SK-N-SH (cell line): Measurements from ENCODE around the gene UNC45A. TPM values are rescaled to one million over a fixed set of nuclear protein-coding genes. Genes with fewer than 3 reads are reported as not detected.

Experiments used
- CTCF ChIA-PET: fragments of 300-600, 350-600 bp; formaldehyde crosslinking; extraction: SDS; loops from one replicate; lab custom pipeline; 2021; lab: Yijun Ruan, JAX
- POLR2A ChIA-PET: fragments of 350-600 bp; sonication (Branson Sonifier 250); formaldehyde crosslinking; extraction: SDS; loops from one replicate; lab custom pipeline; 2020; ENCODE audit warnings: antibody characterized with exemption, inconsistent platforms; lab: Yijun Ruan, JAX
- DNase-seq: peaks from one replicate; pipeline ENCODE4 v3.0.0; 2012
- H2AFZ ChIP-seq: fragments of 200-600 bp; sonication (generic); 2 replicates; pipeline ENCODE4 v1.8.1; 2016; ENCODE audit warnings: antibody characterized with exemption, mild to moderate bottlenecking, low read depth
- H3F3A ChIP-seq: fragments of 200-600 bp; sonication (generic); replicated peaks from 2 replicates; pipeline ENCODE3; 2016; ENCODE audit warnings: antibody characterized with exemption, mild to moderate bottlenecking; ENCODE audit not compliant: insufficient read depth
- H3K27ac ChIP-seq, 2 experiments: fragments of 200-500 bp in 1 of 2; fragments of 200-600 bp in 1 of 2; sonication (Bioruptor generic) in 1 of 2; sonication (generic), shearing (Covaris generic) in 1 of 2; 2 replicates each; pipeline versions ENCODE4 v1.5.1 to v1.6.1; 2014 to 2016; ENCODE audit warnings: low read depth in 2 of 2, inconsistent platforms in 1 of 2, low read length in 1 of 2, mild to moderate bottlenecking in 1 of 2, mixed read lengths in 1 of 2
- H3K27me3 ChIP-seq: fragments of 200-600 bp; sonication (generic), shearing (Covaris generic); 2 replicates; pipeline ENCODE4 v1.6.1; 2016; ENCODE audit warnings: mixed run types; ENCODE audit not compliant: insufficient read depth
- H3K36me3 ChIP-seq, 2 experiments: fragments of 200-500 bp in 1 of 2; fragments of 200-600 bp in 1 of 2; sonication (Bioruptor generic) in 1 of 2; sonication (generic) in 1 of 2; replicated peaks in 1 of 2; 2 replicates each; pipeline versions ENCODE3 to v1.5.1; 2014 to 2016; ENCODE audit warnings: low read length in 1 of 2, mild to moderate bottlenecking in 1 of 2; ENCODE audit not compliant: insufficient read depth in 2 of 2, control insufficient read depth in 1 of 2
- H3K4me1 ChIP-seq, 2 experiments: fragments of 200-500 bp in 1 of 2; fragments of 200-600 bp in 1 of 2; sonication (Bioruptor generic) in 1 of 2; sonication (generic), shearing (Covaris generic) in 1 of 2; 2 replicates each; pipeline versions ENCODE4 v1.5.1 to v1.6.1; 2014 to 2016; ENCODE audit warnings: low read depth in 1 of 2, low read length in 1 of 2, mixed run types in 1 of 2; ENCODE audit not compliant: insufficient read depth in 2 of 2, control insufficient read depth in 1 of 2
- H3K4me2 ChIP-seq: fragments of 200-600 bp; sonication (generic), shearing (Covaris generic); 2 replicates; pipeline ENCODE4 v1.6.1; 2017; ENCODE audit warnings: mixed run types
- H3K4me3 ChIP-seq, 2 experiments: fragments of 200-500 bp in 1 of 2; fragments of 200-600 bp in 1 of 2; sonication (Bioruptor generic) in 1 of 2; sonication (generic), shearing (Covaris generic) in 1 of 2; 2 replicates each; pipeline versions ENCODE4 v1.5.1 to v1.8.1; 2014 to 2016; ENCODE audit warnings: low read depth in 2 of 2, inconsistent platforms in 1 of 2, low read length in 1 of 2, mild to moderate bottlenecking in 1 of 2, mixed read lengths in 1 of 2, moderate library complexity in 1 of 2
- H3K79me2 ChIP-seq: fragments of 200-600 bp; sonication (generic); 2 replicates; pipeline ENCODE4 v1.8.1; 2017; ENCODE audit warnings: mild to moderate bottlenecking; ENCODE audit not compliant: insufficient read depth
- H3K9ac ChIP-seq: fragments of 200-600 bp; sonication (generic); 2 replicates; pipeline ENCODE4 v1.6.1; 2017; ENCODE audit warnings: mixed run types
- H3K9me2 ChIP-seq: fragments of 200-600 bp; sonication (generic); 2 replicates; pipeline ENCODE4 v1.6.1; 2017; ENCODE audit warnings: mixed run types
- H3K9me3 ChIP-seq: fragments of 200-600 bp; sonication (generic); 2 replicates; pipeline ENCODE4 v1.6.1; 2017; ENCODE audit warnings: mixed run types, mild to moderate bottlenecking, moderate library complexity
- H4K20me1 ChIP-seq: fragments of 200-600 bp; sonication (generic); 2 replicates; pipeline ENCODE4 v1.6.1; 2017; ENCODE audit warnings: mild to moderate bottlenecking, mixed run types; ENCODE audit not compliant: insufficient read depth
- CTCF ChIP-seq: fragments of 200-600 bp; sonication (generic); IDR thresholded peaks from 2 replicates; pipeline ENCODE4 v1.6.1; 2017; ENCODE audit warnings: antibody characterized with exemption, mild to moderate bottlenecking, moderate library complexity
- FOSL2 ChIP-seq: IDR thresholded peaks from 2 replicates; pipeline ENCODE4 v1.4.0; 2012; ENCODE audit warnings: low read depth, mild to moderate bottlenecking, moderate library complexity, borderline replicate concordance
- FOXM1 ChIP-seq: IDR thresholded peaks from 2 replicates; pipeline ENCODE4 v1.4.0; 2012; ENCODE audit warnings: low read depth, mild to moderate bottlenecking
- GABPA ChIP-seq: IDR thresholded peaks from 2 replicates; pipeline ENCODE4 v1.4.0; 2012; ENCODE audit warnings: low read depth, mild to moderate bottlenecking
- GATA2 ChIP-seq: sonication (generic); formaldehyde crosslinking; IDR thresholded peaks from 2 replicates; pipeline ENCODE4 v1.5.0; 2020; ENCODE audit warnings: mild to moderate bottlenecking, missing genetic modification reagents
- IRF3 ChIP-seq: fragments of 150-350 bp; IDR thresholded peaks from 2 replicates; pipeline ENCODE4 v1.6.1; 2016; ENCODE audit warnings: mild to moderate bottlenecking, low read depth, low read length
- PBX3 ChIP-seq: IDR thresholded peaks from 2 replicates; pipeline ENCODE4; 2012
- POLR2AphosphoS5 ChIP-seq: IDR thresholded peaks from 2 replicates; pipeline ENCODE4 v1.6.1; 2012; ENCODE audit warnings: low read depth, low read length
- RAD21 ChIP-seq: IDR thresholded peaks from 2 replicates; pipeline ENCODE4 v1.6.1; 2012; ENCODE audit warnings: mild to moderate bottlenecking, low read length
- SMC3 ChIP-seq: IDR thresholded peaks from 2 replicates; pipeline ENCODE4 v1.6.1; 2012; ENCODE audit warnings: low read depth, low read length, improper control_type of control experiment
- TAF1 ChIP-seq: IDR thresholded peaks from 2 replicates; pipeline ENCODE4 v1.6.1; 2012; ENCODE audit warnings: low read depth, mild to moderate bottlenecking, low read length, moderate library complexity, borderline replicate concordance
- TCF12 ChIP-seq: IDR thresholded peaks from 2 replicates; pipeline ENCODE4 v1.4.0; 2012
- TEAD4 ChIP-seq: IDR thresholded peaks from 2 replicates; pipeline ENCODE4 v1.4.0; 2012; ENCODE audit warnings: mild to moderate bottlenecking, borderline replicate concordance; ENCODE audit not compliant: insufficient read depth
- USF1 ChIP-seq: IDR thresholded peaks from 2 replicates; pipeline ENCODE4 v1.4.0; 2012; ENCODE audit warnings: low read depth, borderline replicate concordance
- USF2 ChIP-seq: fragments of 150-350 bp; IDR thresholded peaks from 2 replicates; pipeline ENCODE4 v1.6.1; 2017; ENCODE audit warnings: antibody characterized with exemption, low read length, low read depth, borderline replicate concordance
- YY1 ChIP-seq: IDR thresholded peaks from 2 replicates; pipeline ENCODE4 v1.4.0; 2012; ENCODE audit warnings: low read depth, mild to moderate bottlenecking
- WGBS: methylation state at CpG from one replicate; pipeline ENCODE4 v1.1.6; 2017; ENCODE audit warnings: low lambda C conversion rate; 5-methylcytosine and 5-hydroxymethylcytosine counted together
- polyA plus RNA-seq, 3 experiments: library from polyadenylated mRNA; depleted of rRNA; stranded (reverse); fragments of >200 nt; gene quantifications; 2 replicates each; pipeline ENCODE4 v1.2.3, GENCODE V29; 2012

UNC45A gene
- polyA plus RNA-seq, 1 of the 3 experiments (the other 2 are of a cell fraction), result 85.1 TPM

- no peak overlapping the region for H3K9ac ChIP-seq
- no peak overlapping the region for H3K27ac ChIP-seq
- 0 out of 2 replicates have a peak overlapping the region, but pooled peaks have one; percentile 14 for H2AFZ ChIP-seq
- H3K4me1 ChIP-seq, result peaks cover 0 to 14% of the 10 kb centered on the region in 2 experiments; a peak in 1 of 4 replicates
- peak overlapping the region in 1 of 2 experiments; percentile 47; a peak in 1 of 4 replicates for H3K4me3 ChIP-seq
- no peaks in the 10 kb centered on the region for H3K9me3 ChIP-seq
- H3K27me3 ChIP-seq, result no peaks in the 10 kb centered on the region
- H3K4me2 ChIP-seq, result no peak overlapping the region
- ChIA-PET CTCF (interaction anchor here (0.6 to 5.6 kb wide), 89 partner anchors 10 to 969 kb away, joined by 3 to 55 read pairs (median 3); partner anchors contain the start of genes BLM, FURIN, HDDC3 and MAN2A2), POLR2A (no interaction called here)
- H3F3A ChIP-seq, result peaks cover 9% of the 10 kb centered on the region
- TF ChIP-seq RAD21 (peak; percentile 96), CTCF (peak; percentile 99), SMC3 (peak; percentile 92), PBX3 (no peak)
- no peaks in the 10 kb centered on the region for H3K9me2 ChIP-seq
- H4K20me1 ChIP-seq, result no peaks in the 10 kb centered on the region
- WGBS, result 71% methylated on average over 13 of the region's 23 CpGs
- H3K79me2 ChIP-seq, result no peaks in the 10 kb centered on the region
- H3K36me3 ChIP-seq, result peaks cover under 1 to 18% of the 10 kb centered on the region in 2 experiments
- peak; percentile 91 for DNase-seq
Measured at GRCh38 chr15:90885432-90886290, 49.4 kb upstream of the UNC45A start.

GRCh38 chr15:90886291-90886614, 48.8 kb upstream of the UNC45A start:
- Histone ChIP-seq H3K79me2 (no peaks in the 10 kb centered on the region), H3K36me3 (peaks cover 0 to 12% of the 10 kb centered on the region in 2 experiments), H2AFZ (no peak overlapping the region), H3K9me2 (no peaks in the 10 kb centered on the region), H3F3A (peaks cover 9% of the 10 kb centered on the region), H3K27me3 (no peaks in the 10 kb centered on the region), H3K4me2 (no peak overlapping the region), H3K9me3 (no peaks in the 10 kb centered on the region), H3K4me1 (peaks cover 0 to 14% of the 10 kb centered on the region in 2 experiments; a peak in 1 of 4 replicates), H3K4me3 (peak overlapping the region in 1 of 2 experiments; percentile 47; a peak in 1 of 4 replicates), H3K9ac (no peak overlapping the region), H3K27ac (no peak overlapping the region), H4K20me1 (no peaks in the 10 kb centered on the region)
- WGBS, result 29% methylated on average over 5 of the region's 5 CpGs
- ChIA-PET CTCF (interaction anchor here (0.6 to 5.6 kb wide), 72 partner anchors 10 to 969 kb away, joined by 3 to 55 read pairs (median 4); partner anchors contain the start of genes BLM, FURIN, HDDC3 and MAN2A2), POLR2A (no interaction called here)
- DNase-seq, result no peak
- no peak for TF ChIP-seq USF2
- no peak for TF ChIP-seq TCF12
- TF ChIP-seq IRF3, result no peak
- TF ChIP-seq GATA2 (CRISPR knock-in tag), result no peak
- no peak for TF ChIP-seq GABPA
- no peak for TF ChIP-seq USF1
- no peak for TF ChIP-seq TEAD4
- no peak for TF ChIP-seq TAF1
- no peak for TF ChIP-seq POLR2AphosphoS5
- no peak for TF ChIP-seq FOXM1
- TF ChIP-seq YY1, result no peak
- TF ChIP-seq FOSL2, result no peak
